Adrenal gland (tissue), 5 donors: ENCODE measurements around the gene UBE2B.

Experiments
- CTCF ChIP-seq, 6 experiments: fragments of 450-650 bp in 4 of 6; fragments of 200-600 bp in 2 of 6; sonication (generic) in 1 of 6; IDR thresholded peaks; 1 replicate in 5 of 6; 2 replicates in 1 of 6; pipeline versions ENCODE4 v1.5.1 to v1.8.0; 2016 to 2021; ENCODE audit warnings: antibody characterized with exemption in 6 of 6, mild to moderate bottlenecking in 2 of 6, moderate library complexity in 1 of 6
- POLR2A ChIP-seq, 2 donors: fragments of 450-650 bp; IDR thresholded peaks; one replicate each; pipeline ENCODE4 v1.6.1; 2017; ENCODE audit warnings: antibody characterized with exemption in 2 of 2, mild to moderate bottlenecking in 2 of 2, moderate library complexity in 1 of 2
- donor health status: DM: no; HTN: no; CAD: no.

- TF ChIP-seq CTCF (IDR thresholded peaks at IDR 0.05): no peak
- no peak for TF ChIP-seq POLR2A (IDR thresholded peaks at IDR 0.05)
Measured at GRCh38 chr5:134383980-134384697, 12.8 kb downstream of the UBE2B start.
